Measurements from ENCODE around the gene PITPNB.

- peak; percentile 54 for TF ChIP-seq CTCF (conservative IDR thresholded peaks at IDR 0.05)
- TF ChIP-seq ZFX (IDR thresholded peaks at IDR 0.05), result no peak
Measured at GRCh38 chr22:27886843-27887151, 32.3 kb downstream of the PITPNB start.
